OCI-LY1 (cell line): ENCODE data around the gene PTPN22.

Source experiments
- H2AFZ ChIP-seq: fragments of 200-600 bp; sonication (generic), shearing (Covaris generic); 2 replicates; pipeline ENCODE4 v1.6.0; 2014; ENCODE audit warnings: antibody characterized with exemption, mild to moderate bottlenecking, low read length
- H3F3A ChIP-seq: fragments of 200-600 bp; sonication (generic), shearing (Covaris generic); 2 replicates; pipeline ENCODE4 v1.6.0; 2014; ENCODE audit warnings: mild to moderate bottlenecking, antibody characterized with exemption, low read length, moderate library complexity; ENCODE audit not compliant: insufficient read depth
- H3K27ac ChIP-seq: fragments of 200-600 bp; sonication (generic); 2 replicates; pipeline ENCODE4 v1.5.1; 2014; ENCODE audit warnings: low read length, mixed run types, mild to moderate bottlenecking, low read depth; ENCODE audit not compliant: poor library complexity, severe bottlenecking
- H3K27me3 ChIP-seq: fragments of 200-600 bp; sonication (generic); 2 replicates; pipeline ENCODE4 v1.6.0; 2014; ENCODE audit warnings: antibody characterized with exemption, mild to moderate bottlenecking, low read length, moderate library complexity; ENCODE audit not compliant: insufficient read depth
- H3K36me3 ChIP-seq: fragments of 200-600 bp; sonication (generic); 2 replicates; pipeline ENCODE4 v1.6.1; 2014; ENCODE audit warnings: mild to moderate bottlenecking, antibody characterized with exemption, low read length, moderate library complexity, mixed read lengths; ENCODE audit not compliant: insufficient read depth
- H3K4me1 ChIP-seq: fragments of 200-600 bp; sonication (generic); 2 replicates; pipeline ENCODE4 v1.5.1; 2014; ENCODE audit warnings: mild to moderate bottlenecking, low read length, moderate library complexity; ENCODE audit not compliant: insufficient read depth, severe bottlenecking
- H3K4me2 ChIP-seq: fragments of 200-600 bp; sonication (generic), shearing (Covaris generic); 2 replicates; pipeline ENCODE4 v1.6.1; 2014; ENCODE audit warnings: low read length
- H3K4me3 ChIP-seq: fragments of 200-600 bp; sonication (generic); 2 replicates; pipeline ENCODE4 v1.5.1; 2014; ENCODE audit warnings: low read length, low read depth, mild to moderate bottlenecking, mixed read lengths; ENCODE audit not compliant: poor library complexity, severe bottlenecking
- H3K79me2 ChIP-seq: fragments of 200-600 bp; shearing (Covaris generic); 2 replicates; pipeline ENCODE4 v1.6.1; 2016; ENCODE audit warnings: mixed run types, low read length, mixed read lengths; ENCODE audit not compliant: insufficient read depth
- H3K9ac ChIP-seq: fragments of 200-600 bp; sonication (generic), shearing (Covaris generic); 2 replicates; pipeline ENCODE4 v1.6.1; 2014; ENCODE audit warnings: mild to moderate bottlenecking, low read length, mixed read lengths
- H3K9me2 ChIP-seq: fragments of 200-600 bp; sonication (generic), shearing (Covaris generic); 2 replicates; pipeline ENCODE4 v1.6.1; 2014; ENCODE audit warnings: low read depth, mild to moderate bottlenecking, low read length, mixed read lengths
- H3K9me3 ChIP-seq: fragments of 200-600 bp; shearing (Covaris generic); 2 replicates; pipeline ENCODE4 v1.6.1; 2014; ENCODE audit warnings: low read length, mixed read lengths
- H4K20me1 ChIP-seq: fragments of 200-600 bp; sonication (generic), shearing (Covaris generic); 2 replicates; pipeline ENCODE4 v1.6.0; 2016; ENCODE audit warnings: mild to moderate bottlenecking, low read length; ENCODE audit not compliant: insufficient read depth
- EZH2 ChIP-seq: fragments of 200-600 bp; sonication (generic), shearing (Covaris generic); IDR thresholded peaks from 2 replicates; pipeline ENCODE4 v1.8.0; 2017; ENCODE audit warnings: borderline replicate concordance, mixed run types, mild to moderate bottlenecking, antibody characterized with exemption, low read length, moderate library complexity, mixed read lengths
- TF ChIP-seq, protein P1 (sequence below): fragments of 200-600 bp; sonication (generic), shearing (Covaris generic); IDR thresholded peaks from 2 replicates; pipeline ENCODE4 v1.5.1; 2017; ENCODE audit warnings: mild to moderate bottlenecking, antibody characterized with exemption, low read length, moderate library complexity, mixed read lengths

Gene PTPN22

GRCh38 chr1:113875714-113876113, 4.2 kb upstream of the PTPN22 start:
- Histone ChIP-seq H3K4me3 (no peak overlapping the region), H4K20me1 (no peaks in the 10 kb centered on the region)

GRCh38 chr1:113874012-113874879, 2.7 kb upstream of the PTPN22 start:
- no peaks in the 10 kb centered on the region for H3K36me3 ChIP-seq
- no peaks in the 10 kb centered on the region for H4K20me1 ChIP-seq
- no peaks in the 10 kb centered on the region for H3K9me3 ChIP-seq
- TF ChIP-seq, protein P1, sequence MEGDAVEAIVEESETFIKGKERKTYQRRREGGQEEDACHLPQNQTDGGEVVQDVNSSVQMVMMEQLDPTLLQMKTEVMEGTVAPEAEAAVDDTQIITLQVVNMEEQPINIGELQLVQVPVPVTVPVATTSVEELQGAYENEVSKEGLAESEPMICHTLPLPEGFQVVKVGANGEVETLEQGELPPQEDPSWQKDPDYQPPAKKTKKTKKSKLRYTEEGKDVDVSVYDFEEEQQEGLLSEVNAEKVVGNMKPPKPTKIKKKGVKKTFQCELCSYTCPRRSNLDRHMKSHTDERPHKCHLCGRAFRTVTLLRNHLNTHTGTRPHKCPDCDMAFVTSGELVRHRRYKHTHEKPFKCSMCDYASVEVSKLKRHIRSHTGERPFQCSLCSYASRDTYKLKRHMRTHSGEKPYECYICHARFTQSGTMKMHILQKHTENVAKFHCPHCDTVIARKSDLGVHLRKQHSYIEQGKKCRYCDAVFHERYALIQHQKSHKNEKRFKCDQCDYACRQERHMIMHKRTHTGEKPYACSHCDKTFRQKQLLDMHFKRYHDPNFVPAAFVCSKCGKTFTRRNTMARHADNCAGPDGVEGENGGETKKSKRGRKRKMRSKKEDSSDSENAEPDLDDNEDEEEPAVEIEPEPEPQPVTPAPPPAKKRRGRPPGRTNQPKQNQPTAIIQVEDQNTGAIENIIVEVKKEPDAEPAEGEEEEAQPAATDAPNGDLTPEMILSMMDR = peak; percentile 70
- no peak for TF ChIP-seq EZH2
- no peaks in the 10 kb centered on the region for H3K27me3 ChIP-seq
- peaks cover 56% of the 10 kb centered on the region for H3K4me1 ChIP-seq
- H2AFZ ChIP-seq = peak overlapping the region; percentile 64; the same call in 1 of the 2 replicates
- no peak overlapping the region for H3K9ac ChIP-seq
- H3K4me3 ChIP-seq = no peak overlapping the region
- H3F3A ChIP-seq = 0 out of 2 replicates have a peak, but pooled peaks cover 5% of the 10 kb centered on the region
- H3K27ac ChIP-seq = peak overlapping the region; percentile 97
- peaks cover 20% of the 10 kb centered on the region for H3K79me2 ChIP-seq
- peak overlapping the region; percentile 25; the same call in 1 of the 2 replicates for H3K4me2 ChIP-seq
- H3K9me2 ChIP-seq = no peaks in the 10 kb centered on the region

More at GRCh38 chr1:113875714-113876113, 4.2 kb upstream of the PTPN22 start:
- H3K9me2 ChIP-seq = no peaks in the 10 kb centered on the region
- no peak overlapping the region for H2AFZ ChIP-seq
- no peaks in the 10 kb centered on the region for H3K36me3 ChIP-seq
- H3K79me2 ChIP-seq = peaks cover 6% of the 10 kb centered on the region
- H3K4me1 ChIP-seq = peaks cover 43% of the 10 kb centered on the region
- no peaks in the 10 kb centered on the region for H3K9me3 ChIP-seq
- H3K27ac ChIP-seq = no peak overlapping the region
- H3K4me2 ChIP-seq = no peak overlapping the region
- no peaks in the 10 kb centered on the region for H3K27me3 ChIP-seq
- H3F3A ChIP-seq = 0 out of 2 replicates have a peak, but pooled peaks cover 5% of the 10 kb centered on the region
- no peak for TF ChIP-seq EZH2
- TF ChIP-seq, protein P1 = no peak
- no peak overlapping the region for H3K9ac ChIP-seq

- Histone ChIP-seq H3K4me3 (peak overlapping the region; percentile 81), H4K20me1 (no peaks in the 10 kb centered on the region), H3K4me2 (peak overlapping the region; percentile 88), H2AFZ (peak overlapping the region; percentile 21; the same call in 1 of the 2 replicates), H3K27me3 (no peaks in the 10 kb centered on the region), H3F3A (0 out of 2 replicates have a peak, but pooled peaks cover 5% of the 10 kb centered on the region), H3K4me1 (peaks cover 74% of the 10 kb centered on the region), H3K36me3 (no peaks in the 10 kb centered on the region; the same call in 1 of the 2 replicates), H3K79me2 (peaks cover 38% of the 10 kb centered on the region), H3K27ac (peak overlapping the region; percentile 97), H3K9me3 (no peaks in the 10 kb centered on the region), H3K9me2 (no peaks in the 10 kb centered on the region), H3K9ac (peak overlapping the region; percentile 89)
- TF ChIP-seq, protein P1 = no peak
- TF ChIP-seq EZH2 = no peak
These were observed 865 bp upstream of the PTPN22 start for GRCh38 chr1:113872219-113872935.
